Endothelial cell of umbilical vein (primary cell): ENCODE data around the gene GNAI1. TPM values are rescaled to one million over a fixed set of nuclear protein-coding genes. Genes with fewer than 3 reads are reported as not detected.

ENCODE experiments used
- BruUV-seq: library from RNA; stranded (reverse); fragments of 400-500 nt; replicated peaks from 2 replicates; lab custom pipeline; 2021; lab: Mats Ljungman, UMichigan
- CTCF ChIA-PET: fragments of 300-600, 350-600 bp; sonication (Branson Sonifier 250); formaldehyde crosslinking; loops from one replicate; lab custom pipeline; 2021; ENCODE audit warnings: antibody characterized with exemption, inconsistent platforms; lab: Charles Lee
- POLR2A ChIA-PET: fragments of 300-600, 350-600 bp; sonication (Branson Sonifier 250); formaldehyde crosslinking; loops from one replicate; lab custom pipeline; 2021; ENCODE audit warnings: antibody characterized with exemption, inconsistent platforms; lab: Charles Lee
- DNase-seq: peaks from one replicate; pipeline ENCODE4 v3.0.0-alpha.2; 2011; ENCODE audit warnings: low read depth, low spot score
- FAIRE-seq: peaks from 2 replicates; lab custom pipeline; 2011; peaks lifted over from hg19 to GRCh38; lab: Jason Lieb, UNC
- H2AFZ ChIP-seq: 2 replicates; pipeline ENCODE4 v1.6.0; 2012; ENCODE audit warnings: low read depth, low read length, control low read depth, inconsistent platforms
- H3K27ac ChIP-seq: 2 replicates; pipeline ENCODE4 v1.5.1; 2011; ENCODE audit warnings: low read depth, mild to moderate bottlenecking, control low read depth, low read length, moderate library complexity; ENCODE audit not compliant: insufficient read depth
- H3K27me3 ChIP-seq, 2 experiments: 2 replicates each; pipeline versions ENCODE4 v1.6.0 to v1.6.1; 2011; ENCODE audit warnings: low read length in 2 of 2, mixed read lengths in 1 of 2; ENCODE audit not compliant: control insufficient read depth in 2 of 2, insufficient read depth in 2 of 2
- H3K36me3 ChIP-seq, 2 experiments: 2 replicates in 1 of 2; 3 replicates in 1 of 2; pipeline ENCODE4 v1.5.1; 2011; ENCODE audit warnings: low read length in 2 of 2, mild to moderate bottlenecking in 1 of 2, moderate library complexity in 1 of 2; ENCODE audit not compliant: control insufficient read depth in 2 of 2, insufficient read depth in 2 of 2; ENCODE audit errors: extremely low read depth in 1 of 2
- H3K4me1 ChIP-seq: 3 replicates; pipeline ENCODE4 v1.5.1; 2011; ENCODE audit warnings: mild to moderate bottlenecking, low read length; ENCODE audit not compliant: control insufficient read depth, insufficient read depth; ENCODE audit errors: extremely low read depth
- H3K4me2 ChIP-seq: 2 replicates; pipeline ENCODE4 v1.6.1; 2011; ENCODE audit warnings: low read length, control low read depth, mixed read lengths; ENCODE audit not compliant: insufficient read depth
- H3K4me3 ChIP-seq, 3 experiments: fragments of 200-600 bp in 1 of 3; sonication (generic), shearing (Covaris generic) in 1 of 3; replicated peaks in 1 of 3; 2 replicates each; pipeline ENCODE4 v1.5.1; 2011 to 2016; ENCODE audit warnings: control low read depth in 3 of 3, low read length in 3 of 3, mild to moderate bottlenecking in 2 of 3, inconsistent platforms in 1 of 3, low read depth in 1 of 3, moderate library complexity in 1 of 3; ENCODE audit not compliant: insufficient read depth in 1 of 3
- H3K79me2 ChIP-seq: 2 replicates; pipeline ENCODE4 v1.6.0; 2012; ENCODE audit warnings: low read length, inconsistent platforms; ENCODE audit not compliant: control insufficient read depth, insufficient read depth
- H3K9ac ChIP-seq: replicated peaks from 2 replicates; pipeline ENCODE3; 2011; ENCODE audit warnings: low read length, control low read depth; ENCODE audit not compliant: insufficient read depth; ENCODE audit errors: extremely low read depth
- H3K9me1 ChIP-seq: replicated peaks from 3 replicates; pipeline ENCODE4 v1.6.0; 2011; ENCODE audit warnings: mild to moderate bottlenecking, low read length; ENCODE audit not compliant: control insufficient read depth, insufficient read depth; ENCODE audit errors: extremely low read depth
- H3K9me3 ChIP-seq: replicated peaks from 2 replicates; pipeline ENCODE4 v1.5.1; 2012; ENCODE audit warnings: low read length, inconsistent platforms; ENCODE audit not compliant: control insufficient read depth, insufficient read depth
- H4K20me1 ChIP-seq: replicated peaks from 2 replicates; pipeline ENCODE3; 2011; ENCODE audit warnings: mild to moderate bottlenecking, low read length; ENCODE audit not compliant: control insufficient read depth, insufficient read depth; ENCODE audit errors: extremely low read depth
- EZH2 ChIP-seq: IDR thresholded peaks from 2 replicates; pipeline ENCODE4 v1.6.1; 2012; ENCODE audit warnings: borderline replicate concordance, low read depth, mild to moderate bottlenecking, moderate library complexity, low read length, inconsistent platforms; ENCODE audit not compliant: severe bottlenecking
- FOS ChIP-seq: IDR thresholded peaks from 2 replicates; pipeline ENCODE4 v1.6.1; 2011; ENCODE audit warnings: mild to moderate bottlenecking, low read length, moderate library complexity, borderline replicate concordance; ENCODE audit not compliant: insufficient read depth
- GATA2 ChIP-seq: IDR thresholded peaks from 2 replicates; pipeline ENCODE4 v1.7.0; 2011; ENCODE audit warnings: low read depth, mild to moderate bottlenecking, moderate library complexity, mixed read lengths, low read length; ENCODE audit not compliant: insufficient read length, insufficient read depth
- JUN ChIP-seq: IDR thresholded peaks from 2 replicates; pipeline ENCODE4 v1.6.1; 2011; ENCODE audit warnings: borderline replicate concordance, low read depth; ENCODE audit not compliant: insufficient read length, insufficient read depth
- MAX ChIP-seq: IDR thresholded peaks from 2 replicates; pipeline ENCODE4 v1.6.1; 2011; ENCODE audit not compliant: insufficient read depth, insufficient read length
- MYC ChIP-seq: IDR thresholded peaks from one replicate; pipeline ENCODE4 v1.6.1; 2011; ENCODE audit warnings: mild to moderate bottlenecking, low read depth, low read length
- POLR2A ChIP-seq: IDR thresholded peaks from 2 replicates; pipeline ENCODE4 v1.6.1; 2012; ENCODE audit warnings: low read depth, mild to moderate bottlenecking, control low read depth, low read length
- POLR2AphosphoS5 ChIP-seq: IDR thresholded peaks from 2 replicates; pipeline ENCODE4 v1.6.1; 2012; ENCODE audit warnings: low read depth, mild to moderate bottlenecking, control low read depth, low read length, moderate library complexity; ENCODE audit not compliant: insufficient read depth
- dilution Hi-C: fragments of 300-500 bp; cut with MboI; formaldehyde crosslinking; loops from one replicate; pipeline ENCODE4 v1.15.0; 2019; ENCODE audit warnings: low sequenced_read_pairs; ENCODE audit not compliant: extremely low pct_ligation_motif_present
- intact Hi-C: fragments of 100-400 bp; cut with micrococcal nuclease; formaldehyde crosslinking; loops from one replicate; pipeline ENCODE4 v1.10.0; 2022
- polyA plus RNA-seq, 4 experiments: library from polyadenylated mRNA; depleted of rRNA in 3 of 4; stranded (reverse) in 3 of 4; unstranded in 1 of 4; fragments of >200 nt; gene quantifications; 2 replicates each; pipeline versions ENCODE4 v1.2.1 to v1.2.3, GENCODE V29; 2011 to 2012; ENCODE audit warnings: missing spikeins in 1 of 4
- total RNA-seq: library from RNA; stranded (reverse); gene quantifications from 2 replicates; pipeline ENCODE4 v1.2.3, GENCODE V29; 2021
- TF ChIP-seq, protein P1 (sequence below), 2 donors: IDR thresholded peaks; 1 replicate in 1 of 2; 2 replicates in 1 of 2; pipeline ENCODE4 v1.5.1; 2011; ENCODE audit warnings: low read length in 2 of 2, mild to moderate bottlenecking in 2 of 2, moderate library complexity in 2 of 2, control low read depth in 1 of 2, inconsistent platforms in 1 of 2, low read depth in 1 of 2; ENCODE audit not compliant: insufficient read depth in 1 of 2; ENCODE audit errors: extremely low read depth in 1 of 2

GNAI1 gene
- total and polyA plus RNA-seq, 2 donors (not counting 3 experiments of a cell fraction or from before 2014, with no cell fraction given): 7.5 to 15.0 TPM

DNA sequence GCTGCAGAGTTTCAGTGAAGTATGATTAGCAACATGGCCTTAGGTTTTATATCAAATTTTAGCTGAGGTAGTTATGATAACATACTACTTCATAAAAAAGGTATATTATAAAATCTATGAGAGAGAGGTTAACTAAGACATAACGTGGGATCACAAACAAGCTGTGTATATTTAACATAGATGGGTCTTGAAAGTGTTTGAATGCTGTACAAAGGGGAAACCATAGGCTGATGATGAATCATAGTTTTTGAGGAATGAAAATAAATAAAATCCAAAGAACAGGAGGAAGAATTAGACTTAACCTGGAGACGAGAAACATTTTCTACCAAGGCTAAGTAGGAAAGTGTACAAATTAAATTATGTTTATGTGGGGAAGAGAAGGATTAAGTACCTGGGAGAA lies 119.0 kb downstream of the GNAI1 start:
- H3K4me2 ChIP-seq: no peak overlapping the region

DNA sequence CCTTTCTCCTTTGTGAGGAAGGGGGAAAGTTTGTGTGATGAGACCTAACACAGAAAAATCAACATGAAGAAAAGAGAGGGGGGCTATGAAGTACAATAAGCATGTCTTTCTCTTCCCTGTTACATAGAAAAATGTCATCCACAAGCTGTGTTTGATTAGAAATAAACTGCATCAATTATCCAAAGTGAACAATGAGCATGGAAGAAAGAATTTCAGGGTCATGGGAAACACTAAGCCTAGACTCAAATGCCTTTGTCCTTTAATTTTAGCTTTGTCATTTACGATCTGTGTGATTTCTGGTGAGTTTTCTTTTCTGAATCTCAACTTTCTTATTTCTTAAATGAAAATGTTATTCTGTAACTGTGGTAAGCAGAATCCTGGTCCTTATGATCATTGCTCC lies 121.0 kb downstream of the GNAI1 start:
- intact Hi-C loops (no loop called here), dilution Hi-C loops (no loop called here)
- Histone ChIP-seq H3K27me3 (no peaks in the 10 kb centered on the region), H3K79me2 (no peaks in the 10 kb centered on the region), H3K36me3 (no peaks in the 10 kb centered on the region), H3K4me2 (no peak overlapping the region), H3K27ac (no peak overlapping the region), H3K4me1 (no peaks in the 10 kb centered on the region), H3K9ac (no peak overlapping the region), H3K9me1 (no peaks in the 10 kb centered on the region), H2AFZ (no peak overlapping the region), H4K20me1 (no peaks in the 10 kb centered on the region), H3K4me3 (no peak overlapping the region), H3K9me3 (no peaks in the 10 kb centered on the region)
- FAIRE-seq: no peak
- no peak for DNase-seq
- no TSS peak for BruUV-seq
- ChIA-PET POLR2A (no interaction called here), CTCF (no interaction called here)
- TF ChIP-seq GATA2: no peak
- TF ChIP-seq FOS: no peak
- no peak for TF ChIP-seq POLR2AphosphoS5
- TF ChIP-seq, protein P1, sequence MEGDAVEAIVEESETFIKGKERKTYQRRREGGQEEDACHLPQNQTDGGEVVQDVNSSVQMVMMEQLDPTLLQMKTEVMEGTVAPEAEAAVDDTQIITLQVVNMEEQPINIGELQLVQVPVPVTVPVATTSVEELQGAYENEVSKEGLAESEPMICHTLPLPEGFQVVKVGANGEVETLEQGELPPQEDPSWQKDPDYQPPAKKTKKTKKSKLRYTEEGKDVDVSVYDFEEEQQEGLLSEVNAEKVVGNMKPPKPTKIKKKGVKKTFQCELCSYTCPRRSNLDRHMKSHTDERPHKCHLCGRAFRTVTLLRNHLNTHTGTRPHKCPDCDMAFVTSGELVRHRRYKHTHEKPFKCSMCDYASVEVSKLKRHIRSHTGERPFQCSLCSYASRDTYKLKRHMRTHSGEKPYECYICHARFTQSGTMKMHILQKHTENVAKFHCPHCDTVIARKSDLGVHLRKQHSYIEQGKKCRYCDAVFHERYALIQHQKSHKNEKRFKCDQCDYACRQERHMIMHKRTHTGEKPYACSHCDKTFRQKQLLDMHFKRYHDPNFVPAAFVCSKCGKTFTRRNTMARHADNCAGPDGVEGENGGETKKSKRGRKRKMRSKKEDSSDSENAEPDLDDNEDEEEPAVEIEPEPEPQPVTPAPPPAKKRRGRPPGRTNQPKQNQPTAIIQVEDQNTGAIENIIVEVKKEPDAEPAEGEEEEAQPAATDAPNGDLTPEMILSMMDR (IDR thresholded peaks at IDR 0.05; ENCODE audit: extremely low read depth in 1 of 2, insufficient read depth in 1 of 2, low read depth in 1 of 2, low read length in 2 of 2): no peak
- TF ChIP-seq EZH2: no peak
- no peak for TF ChIP-seq JUN
- no peak for TF ChIP-seq MYC
- TF ChIP-seq MAX: no peak
- TF ChIP-seq POLR2A: no peak

More for the DNA sequence above, 119.0 kb downstream of the GNAI1 start:
- no peak for FAIRE-seq
- CTCF ChIA-PET: no interaction called here
- Histone ChIP-seq H3K4me1 (no peaks in the 10 kb centered on the region), H3K27me3 (no peaks in the 10 kb centered on the region), H3K27ac (no peak overlapping the region), H3K9me3 (no peaks in the 10 kb centered on the region), H3K79me2 (no peaks in the 10 kb centered on the region), H3K9ac (no peak overlapping the region), H3K9me1 (no peaks in the 10 kb centered on the region), H2AFZ (no peak overlapping the region), H3K36me3 (no peaks in the 10 kb centered on the region), H3K4me3 (no peak overlapping the region), H4K20me1 (no peaks in the 10 kb centered on the region)
- TF ChIP-seq POLR2A: no peak
- no peak for TF ChIP-seq JUN
- intact Hi-C loops (no loop called here), dilution Hi-C loops (no loop called here)
- POLR2A ChIA-PET: no interaction called here
- BruUV-seq: no TSS peak
- no peak for DNase-seq
